Fibroblast of pulmonary artery (primary cell): Measurements from ENCODE around the gene SCP2.

Source experiments
- DNase-seq: peaks from one replicate; pipeline ENCODE4 v3.0.0-alpha.2; 2010; ENCODE audit warnings: low read depth
- H3K4me3 ChIP-seq: replicated peaks from 2 replicates; pipeline ENCODE4 v1.5.1; 2011; ENCODE audit warnings: low read depth, mild to moderate bottlenecking, control low read depth, low read length, moderate library complexity
- TF ChIP-seq, protein P1 (sequence below): IDR thresholded peaks from 2 replicates; pipeline ENCODE4 v1.5.1; 2011; ENCODE audit warnings: mild to moderate bottlenecking, control low read depth, low read length, inconsistent platforms; ENCODE audit errors: missing control alignments

SCP2 gene

DNA sequence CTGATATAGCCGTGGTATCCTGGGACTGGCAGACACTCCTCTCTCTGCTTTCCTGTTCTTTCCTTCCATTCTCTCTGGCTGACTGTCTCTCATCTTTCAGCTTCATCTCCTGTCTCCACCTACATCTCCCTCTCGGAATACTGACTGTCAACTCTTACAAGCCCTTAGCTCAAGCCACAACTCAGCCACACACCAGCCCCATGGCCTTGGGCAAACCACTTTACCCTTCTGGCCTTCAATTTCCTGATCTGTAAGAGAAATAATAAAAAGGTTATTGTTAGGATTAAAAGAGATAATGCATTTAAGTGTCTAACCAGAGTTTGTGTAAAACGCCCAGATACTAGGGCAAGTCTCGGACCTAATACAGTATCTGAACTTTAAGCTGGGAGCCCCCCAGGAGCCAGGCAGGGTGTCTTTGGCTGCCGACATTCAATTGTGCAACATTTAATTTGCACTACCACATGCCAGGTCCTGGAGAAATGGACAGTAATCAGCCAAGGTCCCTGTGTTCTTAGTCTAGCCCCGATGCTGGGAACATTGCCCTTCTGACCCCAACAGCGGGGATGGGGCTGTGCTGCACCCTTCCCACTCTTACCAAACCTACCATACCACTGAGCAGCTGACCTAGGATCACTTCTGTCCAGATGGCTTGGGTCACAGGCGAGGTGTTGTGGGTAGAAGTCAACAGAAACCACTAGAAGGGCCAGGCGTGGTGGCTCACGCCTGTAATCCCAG is 10.7 kb upstream of the SCP2 start:
- TF ChIP-seq, protein P1, sequence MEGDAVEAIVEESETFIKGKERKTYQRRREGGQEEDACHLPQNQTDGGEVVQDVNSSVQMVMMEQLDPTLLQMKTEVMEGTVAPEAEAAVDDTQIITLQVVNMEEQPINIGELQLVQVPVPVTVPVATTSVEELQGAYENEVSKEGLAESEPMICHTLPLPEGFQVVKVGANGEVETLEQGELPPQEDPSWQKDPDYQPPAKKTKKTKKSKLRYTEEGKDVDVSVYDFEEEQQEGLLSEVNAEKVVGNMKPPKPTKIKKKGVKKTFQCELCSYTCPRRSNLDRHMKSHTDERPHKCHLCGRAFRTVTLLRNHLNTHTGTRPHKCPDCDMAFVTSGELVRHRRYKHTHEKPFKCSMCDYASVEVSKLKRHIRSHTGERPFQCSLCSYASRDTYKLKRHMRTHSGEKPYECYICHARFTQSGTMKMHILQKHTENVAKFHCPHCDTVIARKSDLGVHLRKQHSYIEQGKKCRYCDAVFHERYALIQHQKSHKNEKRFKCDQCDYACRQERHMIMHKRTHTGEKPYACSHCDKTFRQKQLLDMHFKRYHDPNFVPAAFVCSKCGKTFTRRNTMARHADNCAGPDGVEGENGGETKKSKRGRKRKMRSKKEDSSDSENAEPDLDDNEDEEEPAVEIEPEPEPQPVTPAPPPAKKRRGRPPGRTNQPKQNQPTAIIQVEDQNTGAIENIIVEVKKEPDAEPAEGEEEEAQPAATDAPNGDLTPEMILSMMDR = no peak
- H3K4me3 ChIP-seq = no peak overlapping the region
- no peak for DNase-seq

DNA sequence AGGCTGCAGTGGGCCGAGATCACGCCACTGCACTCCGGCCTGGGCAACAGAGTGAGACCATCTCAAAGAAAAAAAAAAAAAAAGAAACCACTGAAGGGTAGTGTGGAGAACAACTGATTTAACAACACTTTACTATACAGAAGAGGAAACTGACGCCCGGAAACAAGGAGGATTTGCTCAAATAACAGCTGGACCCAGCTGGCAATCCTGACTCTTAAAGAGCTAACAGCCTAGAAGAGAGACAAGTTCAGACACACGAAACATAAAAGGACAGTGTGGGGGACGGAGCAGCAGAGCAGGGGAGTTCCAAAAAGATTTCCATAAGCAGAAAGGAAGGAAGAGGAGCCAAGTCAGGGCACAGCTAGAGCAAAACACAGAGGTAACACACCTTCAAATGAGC is 9.9 kb upstream of the SCP2 start:
- peak; percentile 53 for DNase-seq
- TF ChIP-seq, protein P1 = no peak
- no peak overlapping the region for H3K4me3 ChIP-seq

DNA sequence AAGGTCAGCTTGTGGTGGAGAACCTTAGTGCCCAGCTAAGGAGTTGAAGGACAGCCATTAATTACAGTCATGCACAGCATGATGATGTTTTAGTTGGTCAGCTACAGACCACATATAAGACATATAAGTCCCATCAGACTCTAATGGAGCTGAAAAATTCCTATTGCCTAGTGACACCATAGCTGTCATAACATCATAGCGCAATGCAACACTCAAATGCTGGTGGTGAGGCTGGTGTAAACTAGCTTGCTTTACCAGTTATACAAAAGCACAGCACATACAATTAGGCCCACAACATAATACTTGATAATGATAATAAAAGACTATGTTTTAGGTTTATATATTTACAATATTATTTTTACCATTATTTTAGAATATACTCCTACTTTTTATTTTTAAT is 9.5 kb upstream of the SCP2 start:
- TF ChIP-seq, protein P1 = no peak
- H3K4me3 ChIP-seq = no peak overlapping the region
- no peak for DNase-seq

DNA sequence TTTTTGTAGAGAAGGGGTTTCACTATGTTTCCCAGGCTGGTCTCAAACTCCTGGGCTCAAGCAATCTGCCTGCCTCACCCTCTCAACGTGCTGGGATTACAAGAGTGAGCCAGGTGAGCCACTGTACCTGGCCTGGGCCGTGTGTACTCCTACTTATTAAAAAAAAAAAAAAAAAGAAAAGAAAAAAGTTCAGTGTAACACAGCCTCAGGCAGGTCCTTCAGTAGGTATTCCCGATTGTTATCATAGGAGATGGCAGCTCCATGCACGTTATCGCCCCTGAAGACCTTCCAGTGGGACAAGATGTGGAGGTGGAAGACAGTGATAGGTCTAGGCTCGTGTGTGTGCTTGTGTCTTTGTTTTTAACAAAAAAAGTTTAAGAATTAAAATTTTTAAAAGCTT is 8.9 kb upstream of the SCP2 start:
- no peak overlapping the region for H3K4me3 ChIP-seq
- TF ChIP-seq, protein P1 = no peak
- DNase-seq = no peak

DNA sequence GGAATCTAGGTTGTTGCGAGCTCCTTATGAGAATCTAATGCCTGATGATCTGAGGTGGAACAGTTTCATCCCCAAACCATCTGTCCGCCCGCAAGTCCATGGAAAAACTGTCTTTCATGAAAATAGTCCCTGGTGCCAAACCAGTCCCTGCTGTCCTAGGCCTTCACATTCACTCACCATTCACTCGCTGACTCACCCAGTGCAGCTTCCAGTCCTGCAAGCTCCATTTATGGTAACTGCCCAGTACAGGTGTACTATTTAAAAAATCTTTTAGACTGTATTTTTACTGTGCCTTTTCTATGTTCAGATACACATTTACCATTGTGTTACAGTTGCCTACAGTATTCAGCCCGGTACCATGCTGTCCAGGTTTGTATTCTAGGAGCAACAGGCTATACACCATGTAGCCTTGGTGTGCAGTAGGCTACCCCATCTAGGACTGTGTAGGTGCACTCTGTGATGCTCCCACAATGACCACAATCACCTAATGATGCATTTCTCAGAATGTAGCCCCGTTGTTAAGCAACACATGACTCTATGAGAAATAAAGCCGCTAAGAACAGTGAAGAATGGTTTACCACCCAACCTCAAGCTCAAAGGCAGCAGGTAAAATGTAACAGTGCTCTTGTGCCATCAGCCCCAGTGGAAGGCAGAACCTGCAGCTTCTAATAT is 7.9 kb upstream of the SCP2 start:
- DNase-seq = no peak
- no peak overlapping the region for H3K4me3 ChIP-seq
- TF ChIP-seq, protein P1 = no peak

DNA sequence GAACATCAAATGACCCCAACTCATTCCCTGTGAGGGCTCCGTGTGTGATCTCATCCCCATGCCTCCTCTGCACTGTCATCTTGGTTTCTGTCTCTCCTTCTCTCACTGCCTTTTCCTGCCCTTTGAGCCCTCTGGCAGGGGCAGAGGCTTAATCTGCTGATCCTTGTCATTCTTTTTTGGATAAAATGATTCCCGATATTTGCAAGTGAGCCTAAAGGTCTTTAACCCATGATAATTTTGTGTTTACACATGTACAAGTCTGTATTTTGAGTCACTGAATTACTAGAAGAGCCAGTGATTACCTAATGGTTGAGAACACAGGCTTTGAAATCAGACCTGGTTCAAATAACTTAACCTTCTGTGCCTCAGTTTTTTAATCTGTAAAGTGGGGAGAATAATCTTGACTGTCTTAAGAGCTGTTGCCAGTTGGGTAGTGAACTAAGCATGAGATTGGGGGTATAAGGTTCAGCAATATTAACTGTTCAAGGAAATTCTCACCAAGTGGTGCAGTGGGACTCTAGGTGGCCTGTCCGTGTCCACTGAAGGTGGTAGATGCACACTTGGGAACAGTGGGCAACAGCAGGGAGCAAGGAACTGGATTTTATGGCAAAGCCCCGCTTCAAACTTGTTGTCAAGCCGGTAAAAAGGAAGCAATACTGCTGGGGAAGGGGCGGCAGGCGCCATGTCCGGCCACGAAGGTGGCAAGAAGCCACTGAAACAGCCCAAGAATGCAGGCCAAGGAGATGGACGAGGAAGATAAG is 7.2 kb upstream of the SCP2 start:
- TF ChIP-seq, protein P1 = no peak
- DNase-seq = no peak

More for the DNA sequence above, 7.2 kb upstream of the SCP2 start:
- no peak overlapping the region for H3K4me3 ChIP-seq
